SU-DHL-6 (cell line): ENCODE data around the gene CPLX1.

Source experiments
- EZH2phosphoT487 ChIP-seq: fragments of 200-600 bp; sonication (generic), shearing (Covaris generic); conservative IDR thresholded peaks from 2 replicates; pipeline ENCODE4 v1.6.1; 2018; ENCODE audit warnings: mild to moderate bottlenecking, antibody characterized with exemption, low read length, moderate library complexity, mixed read lengths
- TF ChIP-seq, protein P1 (sequence below): fragments of 200-600 bp; sonication (generic); IDR thresholded peaks from one replicate; pipeline ENCODE4 v1.5.1; 2017; ENCODE audit warnings: antibody characterized with exemption, mild to moderate bottlenecking, low read length, moderate library complexity; ENCODE audit not compliant: insufficient read depth, poor library complexity, severe bottlenecking

DNA sequence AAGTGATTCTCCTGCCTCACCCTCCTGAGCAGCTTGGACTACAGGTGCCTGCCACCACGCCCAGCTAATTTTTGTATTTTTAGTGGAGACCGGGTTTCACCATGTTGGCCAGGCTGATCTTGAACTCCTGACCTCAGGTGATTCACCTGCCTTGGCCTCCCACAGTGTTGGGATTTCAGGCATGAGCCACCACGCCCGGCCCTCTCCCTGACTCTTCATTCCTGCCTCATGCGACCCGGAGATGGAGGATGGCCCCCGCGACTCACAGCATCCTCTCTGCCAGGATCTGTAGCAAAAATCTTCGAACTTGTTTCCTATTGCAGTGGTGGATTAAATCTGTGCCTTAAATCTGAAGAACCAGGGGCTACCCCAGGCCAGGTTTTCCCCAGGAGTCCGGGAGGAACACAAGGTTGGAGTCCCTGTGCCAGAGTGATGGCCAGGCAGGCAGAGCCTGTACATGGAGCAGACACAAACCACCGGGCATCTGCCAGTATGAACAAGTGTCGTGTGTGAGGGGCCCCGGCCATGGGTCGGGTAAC is 11.5 kb downstream of the CPLX1 start:
- TF ChIP-seq, protein P1, sequence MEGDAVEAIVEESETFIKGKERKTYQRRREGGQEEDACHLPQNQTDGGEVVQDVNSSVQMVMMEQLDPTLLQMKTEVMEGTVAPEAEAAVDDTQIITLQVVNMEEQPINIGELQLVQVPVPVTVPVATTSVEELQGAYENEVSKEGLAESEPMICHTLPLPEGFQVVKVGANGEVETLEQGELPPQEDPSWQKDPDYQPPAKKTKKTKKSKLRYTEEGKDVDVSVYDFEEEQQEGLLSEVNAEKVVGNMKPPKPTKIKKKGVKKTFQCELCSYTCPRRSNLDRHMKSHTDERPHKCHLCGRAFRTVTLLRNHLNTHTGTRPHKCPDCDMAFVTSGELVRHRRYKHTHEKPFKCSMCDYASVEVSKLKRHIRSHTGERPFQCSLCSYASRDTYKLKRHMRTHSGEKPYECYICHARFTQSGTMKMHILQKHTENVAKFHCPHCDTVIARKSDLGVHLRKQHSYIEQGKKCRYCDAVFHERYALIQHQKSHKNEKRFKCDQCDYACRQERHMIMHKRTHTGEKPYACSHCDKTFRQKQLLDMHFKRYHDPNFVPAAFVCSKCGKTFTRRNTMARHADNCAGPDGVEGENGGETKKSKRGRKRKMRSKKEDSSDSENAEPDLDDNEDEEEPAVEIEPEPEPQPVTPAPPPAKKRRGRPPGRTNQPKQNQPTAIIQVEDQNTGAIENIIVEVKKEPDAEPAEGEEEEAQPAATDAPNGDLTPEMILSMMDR, result no peak
- no peak for TF ChIP-seq EZH2phosphoT487
